Gastroesophageal sphincter (tissue), 3 donors: ENCODE data around the gene ZBTB16.

Experiments
- EP300 ChIP-seq: sonication (generic); formaldehyde crosslinking; IDR thresholded peaks from one replicate; pipeline ENCODE4 v1.6.1; 2017; ENCODE audit warnings: antibody characterized with exemption, mild to moderate bottlenecking
- POLR2A ChIP-seq, 2 donors: fragments of 450-650 bp; IDR thresholded peaks; one replicate each; pipeline ENCODE4 v1.6.1; 2017; ENCODE audit warnings: antibody characterized with exemption in 2 of 2, mild to moderate bottlenecking in 2 of 2, moderate library complexity in 1 of 2
- POLR2AphosphoS5 ChIP-seq: sonication (generic); formaldehyde crosslinking; IDR thresholded peaks from one replicate; pipeline ENCODE4 v1.6.1; 2017; ENCODE audit warnings: antibody characterized with exemption
- TF ChIP-seq, protein P1 (sequence below), 4 experiments: fragments of 200-600 bp in 2 of 4; fragments of 450-650 bp in 2 of 4; sonication (generic) in 1 of 4; IDR thresholded peaks; one replicate each; pipeline ENCODE4 v1.5.1; 2017 to 2019; ENCODE audit warnings: antibody characterized with exemption in 4 of 4, mild to moderate bottlenecking in 2 of 4, moderate library complexity in 2 of 4

GRCh38 chr11:114059278-114059983 is at the start of gene ZBTB16:
- TF ChIP-seq, protein P1, sequence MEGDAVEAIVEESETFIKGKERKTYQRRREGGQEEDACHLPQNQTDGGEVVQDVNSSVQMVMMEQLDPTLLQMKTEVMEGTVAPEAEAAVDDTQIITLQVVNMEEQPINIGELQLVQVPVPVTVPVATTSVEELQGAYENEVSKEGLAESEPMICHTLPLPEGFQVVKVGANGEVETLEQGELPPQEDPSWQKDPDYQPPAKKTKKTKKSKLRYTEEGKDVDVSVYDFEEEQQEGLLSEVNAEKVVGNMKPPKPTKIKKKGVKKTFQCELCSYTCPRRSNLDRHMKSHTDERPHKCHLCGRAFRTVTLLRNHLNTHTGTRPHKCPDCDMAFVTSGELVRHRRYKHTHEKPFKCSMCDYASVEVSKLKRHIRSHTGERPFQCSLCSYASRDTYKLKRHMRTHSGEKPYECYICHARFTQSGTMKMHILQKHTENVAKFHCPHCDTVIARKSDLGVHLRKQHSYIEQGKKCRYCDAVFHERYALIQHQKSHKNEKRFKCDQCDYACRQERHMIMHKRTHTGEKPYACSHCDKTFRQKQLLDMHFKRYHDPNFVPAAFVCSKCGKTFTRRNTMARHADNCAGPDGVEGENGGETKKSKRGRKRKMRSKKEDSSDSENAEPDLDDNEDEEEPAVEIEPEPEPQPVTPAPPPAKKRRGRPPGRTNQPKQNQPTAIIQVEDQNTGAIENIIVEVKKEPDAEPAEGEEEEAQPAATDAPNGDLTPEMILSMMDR (IDR thresholded peaks at IDR 0.05) = peak in 2 of 4 experiments; percentile 22 to 80
- peak; percentile 96 for TF ChIP-seq POLR2AphosphoS5
- TF ChIP-seq POLR2A (IDR thresholded peaks at IDR 0.05) = peak; percentile 95 to 96
- TF ChIP-seq EP300 = no peak
